ENCODE measurements around the gene TTC1. TPM values are rescaled to one million over a fixed set of nuclear protein-coding genes. Genes with fewer than 3 reads are reported as not detected.

The TTC1 gene
- total and polyA plus RNA-seq, 9 of the 15 experiments (the other 6 are each of a cell fraction or from before 2014, with no cell fraction given) = 51.9 to 173 (median 87.7) TPM

DNA sequence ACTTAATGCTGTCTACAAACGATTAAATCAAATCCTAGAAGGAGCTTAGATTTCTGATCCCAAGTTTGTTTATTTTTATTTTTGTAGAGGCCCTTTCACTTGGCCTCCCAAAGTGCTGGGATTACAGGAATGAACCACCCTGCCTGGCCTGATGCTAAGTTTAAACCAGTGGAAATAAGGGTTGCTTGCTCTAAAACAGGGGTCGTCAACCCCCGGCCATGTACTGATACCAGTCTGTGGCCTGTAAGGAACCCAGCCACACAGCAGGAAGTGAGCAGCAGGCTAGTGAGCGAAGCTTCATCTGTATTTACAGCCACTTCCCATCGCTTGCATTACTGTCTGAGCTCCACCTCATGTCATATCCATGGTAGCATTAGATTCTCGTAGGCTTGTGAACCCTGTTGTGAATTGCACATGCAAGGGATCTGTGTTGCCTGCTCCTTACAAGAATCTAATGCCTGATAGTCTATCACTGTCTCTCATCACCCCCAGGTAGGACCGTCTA is 11.4 kb downstream of the TTC1 start:
- WGBS (ENCODE audit: insufficient coverage, low coverage, missing lambda C conversion rate) = 76% methylated on average over 7 of the region's 7 CpGs
- peaks cover 34% of the 10 kb centered on the region for H3K36me3 ChIP-seq (ENCODE audit: control insufficient read depth, insufficient read depth, low read length)
- no peak overlapping the region for H3K4me2 ChIP-seq (ENCODE audit: insufficient read depth, low read length)
- ChIA-PET CTCF (ENCODE audit: low intra/inter-chr PET ratio) (interaction anchor here (0.7 kb wide), 1 partner anchor 368 kb away, joined by 3 read pairs; no protein-coding TSS in a partner anchor), POLR2A (interaction anchor here (1.2 to 3.2 kb wide), 2 partner anchors 11 to 372 kb away, joined by 3 to 23 read pairs; partner anchors contain the start of gene TTC1)
- no peaks in the 10 kb centered on the region for H3K79me2 ChIP-seq (ENCODE audit: control insufficient read depth, insufficient read depth, low read length)
- intact Hi-C loops (cut with micrococcal nuclease) (loop anchor here (5.0 kb wide), 1 partner anchor 222 kb away; no protein-coding TSS in a partner anchor), in situ Hi-C loops (cut with MboI) (loop anchor here (10.0 kb wide), 1 partner anchor 324 kb away; no protein-coding TSS in a partner anchor)
- no peaks in the 10 kb centered on the region for H4K20me1 ChIP-seq (replicated peaks; ENCODE audit: control insufficient read depth, insufficient read depth, low read length)
- H3K9ac ChIP-seq (ENCODE audit: insufficient read depth in 1 of 2, low read depth in 2 of 2, low read length in 2 of 2) = no peak overlapping the region
- no peaks in the 10 kb centered on the region for H3K9me1 ChIP-seq (ENCODE audit: control insufficient read depth, insufficient read depth, low read length)
- no peak overlapping the region for H3K27ac ChIP-seq (ENCODE audit: extremely low read depth, low read depth, low read length)
- no peaks in the 10 kb centered on the region for H3K4me1 ChIP-seq (replicated peaks in 1 of 2; ENCODE audit: control insufficient read depth in 2 of 2, insufficient read depth in 2 of 2, low read length in 2 of 2)
- no peak overlapping the region for H3K4me3 ChIP-seq
- FAIRE-seq = no peak
- ATAC-seq = no peak
- BruUV-seq (replicated peaks) = no TSS peak
- DNase-seq (ENCODE audit: extremely low read depth in 1 of 4, low spot score in 3 of 4) = no peak
- no peaks in the 10 kb centered on the region for H3K9me3 ChIP-seq (replicated peaks; ENCODE audit: control insufficient read depth, insufficient read depth, low read depth, low read length)
- TF ChIP-seq ZNF518B (CRISPR knock-in tag; IDR thresholded peaks at IDR 0.05) (no peak), ZNF121 (CRISPR knock-in tag; conservative IDR thresholded peaks at IDR 0.05) (no peak), CBFA2T2 (conservative IDR thresholded peaks at IDR 0.05) (no peak), ZNF766 (CRISPR knock-in tag; conservative IDR thresholded peaks at IDR 0.05) (no peak), HES1 (IDR thresholded peaks at IDR 0.05; ENCODE audit: low read depth) (no peak), BCL6 (CRISPR knock-in tag; IDR thresholded peaks at IDR 0.05) (no peak), POLR2B (IDR thresholded peaks at IDR 0.05; ENCODE audit: low read depth, partially characterized antibody) (no peak), BHLHE40 (IDR thresholded peaks at IDR 0.05; ENCODE audit: low read length) (no peak), TCF15 (CRISPR knock-in tag; IDR thresholded peaks at IDR 0.05) (no peak), ZFPM2 (CRISPR knock-in tag; IDR thresholded peaks at IDR 0.05) (no peak), ZBTB7A (IDR thresholded peaks at IDR 0.05; ENCODE audit: borderline replicate concordance, control insufficient read depth, low read depth, low read length) (no peak), ETV6 (IDR thresholded peaks at IDR 0.05; ENCODE audit: borderline replicate concordance in 1 of 2, low read depth in 2 of 2, low read length in 1 of 2) (no peak), ETV6 (CRISPR knock-in tag; IDR thresholded peaks at IDR 0.05; ENCODE audit: borderline replicate concordance) (no peak), PTTG1 (tag; IDR thresholded peaks at IDR 0.05; ENCODE audit: low read depth) (no peak)
- TF ChIP-seq, protein P1, sequence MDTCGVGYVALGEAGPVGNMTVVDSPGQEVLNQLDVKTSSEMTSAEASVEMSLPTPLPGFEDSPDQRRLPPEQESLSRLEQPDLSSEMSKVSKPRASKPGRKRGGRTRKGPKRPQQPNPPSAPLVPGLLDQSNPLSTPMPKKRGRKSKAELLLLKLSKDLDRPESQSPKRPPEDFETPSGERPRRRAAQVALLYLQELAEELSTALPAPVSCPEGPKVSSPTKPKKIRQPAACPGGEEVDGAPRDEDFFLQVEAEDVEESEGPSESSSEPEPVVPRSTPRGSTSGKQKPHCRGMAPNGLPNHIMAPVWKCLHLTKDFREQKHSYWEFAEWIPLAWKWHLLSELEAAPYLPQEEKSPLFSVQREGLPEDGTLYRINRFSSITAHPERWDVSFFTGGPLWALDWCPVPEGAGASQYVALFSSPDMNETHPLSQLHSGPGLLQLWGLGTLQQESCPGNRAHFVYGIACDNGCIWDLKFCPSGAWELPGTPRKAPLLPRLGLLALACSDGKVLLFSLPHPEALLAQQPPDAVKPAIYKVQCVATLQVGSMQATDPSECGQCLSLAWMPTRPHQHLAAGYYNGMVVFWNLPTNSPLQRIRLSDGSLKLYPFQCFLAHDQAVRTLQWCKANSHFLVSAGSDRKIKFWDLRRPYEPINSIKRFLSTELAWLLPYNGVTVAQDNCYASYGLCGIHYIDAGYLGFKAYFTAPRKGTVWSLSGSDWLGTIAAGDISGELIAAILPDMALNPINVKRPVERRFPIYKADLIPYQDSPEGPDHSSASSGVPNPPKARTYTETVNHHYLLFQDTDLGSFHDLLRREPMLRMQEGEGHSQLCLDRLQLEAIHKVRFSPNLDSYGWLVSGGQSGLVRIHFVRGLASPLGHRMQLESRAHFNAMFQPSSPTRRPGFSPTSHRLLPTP (IDR thresholded peaks at IDR 0.05; ENCODE audit: borderline replicate concordance, extremely low read depth, insufficient read length) = no peak
- H3K27me3 ChIP-seq (ENCODE audit: control insufficient read depth in 2 of 2, insufficient read depth in 2 of 2, low read length in 2 of 2) = no peaks in the 10 kb centered on the region
- no peak overlapping the region for H2AFZ ChIP-seq (ENCODE audit: low read depth, low read length)

Data from K562 (cell line).